MM.1S (cell line): ENCODE results near the gene FCRL2.
A peak's percentile ranks its signal among the peaks of the same experiment; 100 is the strongest.

Source experiments
- DNase-seq: peaks from one replicate; pipeline ENCODE4 v3.0.0-alpha.2; 2015
- H2AFZ ChIP-seq: fragments of 300-600 bp; sonication (generic); 2 replicates; pipeline ENCODE4 v1.6.0; 2016; ENCODE audit warnings: antibody characterized with exemption, low read length
- H3F3A ChIP-seq: fragments of 300-600 bp; sonication (generic); 2 replicates; pipeline ENCODE4 v1.6.1; 2016; ENCODE audit warnings: mild to moderate bottlenecking, antibody characterized with exemption, low read length, moderate library complexity, mixed read lengths; ENCODE audit not compliant: insufficient read depth
- H3K27ac ChIP-seq: fragments of 300-600 bp; sonication (generic); 2 replicates; pipeline ENCODE4 v1.5.1; 2016; ENCODE audit warnings: mild to moderate bottlenecking, low read length
- H3K27me3 ChIP-seq: fragments of 300-600 bp; sonication (generic); replicated peaks from 2 replicates; pipeline ENCODE4 v1.6.0; 2016; ENCODE audit warnings: low read length; ENCODE audit not compliant: insufficient read depth
- H3K36me3 ChIP-seq: fragments of 300-600 bp; sonication (generic); replicated peaks from 2 replicates; pipeline ENCODE4 v1.6.1; 2016; ENCODE audit warnings: mild to moderate bottlenecking, low read length, mixed read lengths; ENCODE audit not compliant: insufficient read depth
- H3K4me1 ChIP-seq: fragments of 300-600 bp; sonication (generic); 2 replicates; pipeline ENCODE4 v1.6.1; 2016; ENCODE audit warnings: low read length, mixed read lengths
- H3K4me2 ChIP-seq: fragments of 300-600 bp; sonication (generic); 2 replicates; pipeline ENCODE4 v1.6.0; 2016; ENCODE audit warnings: low read depth, low read length
- H3K4me3 ChIP-seq: fragments of 300-600 bp; sonication (generic); 2 replicates; pipeline ENCODE4 v1.5.1; 2016; ENCODE audit warnings: low read length, mixed read lengths
- H3K79me2 ChIP-seq: fragments of 300-600 bp; sonication (generic); 2 replicates; pipeline ENCODE4 v1.6.1; 2016; ENCODE audit warnings: mixed run types, low read length, mixed read lengths
- H3K9ac ChIP-seq: fragments of 300-600 bp; sonication (generic); 2 replicates; pipeline ENCODE4 v1.6.1; 2016; ENCODE audit warnings: low read length, mixed read lengths
- H3K9me2 ChIP-seq: fragments of 300-600 bp; sonication (generic); replicated peaks from 2 replicates; pipeline ENCODE4 v1.6.1; 2016; ENCODE audit warnings: mild to moderate bottlenecking, low read length, mixed read lengths; ENCODE audit not compliant: insufficient read depth
- H3K9me3 ChIP-seq: fragments of 300-600 bp; sonication (generic); replicated peaks from 2 replicates; pipeline ENCODE4 v1.6.1; 2016; ENCODE audit warnings: mild to moderate bottlenecking, low read length, mixed read lengths; ENCODE audit not compliant: insufficient read depth
- H4K20me1 ChIP-seq: fragments of 300-600 bp; sonication (generic); 2 replicates; pipeline ENCODE4 v1.6.1; 2016; ENCODE audit warnings: mild to moderate bottlenecking, low read length, moderate library complexity, mixed read lengths; ENCODE audit not compliant: insufficient read depth
- EZH2 ChIP-seq: fragments of 300-600 bp; sonication (generic); optimal IDR thresholded peaks from 2 replicates; pipeline ENCODE3; 2017; ENCODE audit warnings: low read depth, mild to moderate bottlenecking, antibody characterized with exemption, low read length, mixed read lengths
- EZH2phosphoT487 ChIP-seq: fragments of 300-600 bp; sonication (generic); IDR thresholded peaks from 2 replicates; pipeline ENCODE4 v1.6.1; 2018; ENCODE audit warnings: antibody characterized with exemption, low read length
- TF ChIP-seq, protein P1 (sequence below): fragments of 300-600 bp; sonication (generic); IDR thresholded peaks from 2 replicates; pipeline ENCODE4 v1.5.1; 2016; ENCODE audit warnings: antibody characterized with exemption, low read length, mixed read lengths

FCRL2 gene

DNA sequence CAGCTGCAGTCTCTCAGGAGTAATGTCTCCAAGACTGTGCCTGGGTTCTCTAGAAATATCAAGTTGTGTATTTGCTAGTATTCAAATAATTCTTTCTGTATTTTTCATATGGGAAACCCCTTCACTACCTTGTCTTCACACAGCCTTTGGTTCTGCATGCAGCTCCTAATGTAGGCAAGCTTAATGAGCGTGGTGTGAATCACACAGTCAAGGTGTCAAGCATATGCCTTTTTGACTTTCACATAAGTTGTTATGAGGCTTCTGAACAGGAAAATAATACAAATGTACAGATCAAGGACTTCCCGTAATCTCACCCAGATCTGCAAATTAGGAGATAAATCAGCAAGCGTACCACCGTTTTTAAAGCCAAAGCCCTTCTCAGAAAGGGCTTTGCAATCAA, 76.2 kb downstream of the FCRL2 start, which contains the start of gene FCRL3:
Gene FCRL3, minus strand, starts transcription at position 38 of the 400 bp plus-strand sequence. CDS start 280 bp downstream, outside the sequence.
- Histone ChIP-seq H3K9me2 (no peaks in the 10 kb centered on the region), H2AFZ (no peak within 1 kb of the TSS), H3K79me2 (no peaks in the 10 kb centered on the region), H3K9me3 (no peaks in the 10 kb centered on the region), H3K36me3 (no peaks in the 10 kb centered on the region), H3K4me3 (no peak within 1 kb of the TSS), H3K4me2 (no peak within 1 kb of the TSS), H3K4me1 (peaks cover 34% of the 10 kb centered on the region), H3F3A (no peaks in the 10 kb centered on the region), H3K27ac (no peak within 1 kb of the TSS), H3K9ac (no peak within 1 kb of the TSS), H3K27me3 (no peaks in the 10 kb centered on the region), H4K20me1 (no peaks in the 10 kb centered on the region)
- no peak for DNase-seq
- no peak for TF ChIP-seq EZH2phosphoT487
- no peak for TF ChIP-seq EZH2
- TF ChIP-seq, protein P1, sequence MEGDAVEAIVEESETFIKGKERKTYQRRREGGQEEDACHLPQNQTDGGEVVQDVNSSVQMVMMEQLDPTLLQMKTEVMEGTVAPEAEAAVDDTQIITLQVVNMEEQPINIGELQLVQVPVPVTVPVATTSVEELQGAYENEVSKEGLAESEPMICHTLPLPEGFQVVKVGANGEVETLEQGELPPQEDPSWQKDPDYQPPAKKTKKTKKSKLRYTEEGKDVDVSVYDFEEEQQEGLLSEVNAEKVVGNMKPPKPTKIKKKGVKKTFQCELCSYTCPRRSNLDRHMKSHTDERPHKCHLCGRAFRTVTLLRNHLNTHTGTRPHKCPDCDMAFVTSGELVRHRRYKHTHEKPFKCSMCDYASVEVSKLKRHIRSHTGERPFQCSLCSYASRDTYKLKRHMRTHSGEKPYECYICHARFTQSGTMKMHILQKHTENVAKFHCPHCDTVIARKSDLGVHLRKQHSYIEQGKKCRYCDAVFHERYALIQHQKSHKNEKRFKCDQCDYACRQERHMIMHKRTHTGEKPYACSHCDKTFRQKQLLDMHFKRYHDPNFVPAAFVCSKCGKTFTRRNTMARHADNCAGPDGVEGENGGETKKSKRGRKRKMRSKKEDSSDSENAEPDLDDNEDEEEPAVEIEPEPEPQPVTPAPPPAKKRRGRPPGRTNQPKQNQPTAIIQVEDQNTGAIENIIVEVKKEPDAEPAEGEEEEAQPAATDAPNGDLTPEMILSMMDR = no peak

DNA sequence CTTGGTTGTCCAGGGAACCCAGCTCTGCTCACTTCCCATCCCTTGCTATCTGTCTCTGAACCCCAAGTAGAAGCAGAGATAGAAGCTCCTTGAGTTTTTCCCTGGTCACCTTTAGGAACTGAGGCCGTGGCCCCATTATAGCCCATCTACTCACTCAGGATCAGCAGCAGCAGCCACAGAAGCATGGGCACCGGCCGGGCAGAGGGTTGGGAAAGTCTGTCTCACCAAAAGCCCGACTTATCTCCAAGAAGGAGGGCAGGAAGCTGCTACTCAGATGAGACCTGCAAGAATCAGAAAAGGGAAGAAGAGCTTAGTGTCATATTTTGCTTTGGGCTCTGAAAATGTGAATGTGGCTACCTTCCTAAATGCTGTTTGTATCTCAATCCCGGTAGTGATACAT, 76.6 kb downstream of the FCRL2 start:
- DNase-seq = no peak
- Histone ChIP-seq H3K79me2 (no peaks in the 10 kb centered on the region), H3K4me2 (no peak overlapping the region), H2AFZ (no peak overlapping the region), H3K27me3 (no peaks in the 10 kb centered on the region), H3K27ac (no peak overlapping the region), H4K20me1 (no peaks in the 10 kb centered on the region), H3F3A (no peaks in the 10 kb centered on the region), H3K9me2 (no peaks in the 10 kb centered on the region), H3K9me3 (no peaks in the 10 kb centered on the region), H3K9ac (no peak overlapping the region), H3K4me3 (no peak overlapping the region), H3K36me3 (no peaks in the 10 kb centered on the region), H3K4me1 (peaks cover 30% of the 10 kb centered on the region)
- TF ChIP-seq, protein P1 = no peak
- TF ChIP-seq EZH2phosphoT487 (no peak), EZH2 (no peak)

DNA sequence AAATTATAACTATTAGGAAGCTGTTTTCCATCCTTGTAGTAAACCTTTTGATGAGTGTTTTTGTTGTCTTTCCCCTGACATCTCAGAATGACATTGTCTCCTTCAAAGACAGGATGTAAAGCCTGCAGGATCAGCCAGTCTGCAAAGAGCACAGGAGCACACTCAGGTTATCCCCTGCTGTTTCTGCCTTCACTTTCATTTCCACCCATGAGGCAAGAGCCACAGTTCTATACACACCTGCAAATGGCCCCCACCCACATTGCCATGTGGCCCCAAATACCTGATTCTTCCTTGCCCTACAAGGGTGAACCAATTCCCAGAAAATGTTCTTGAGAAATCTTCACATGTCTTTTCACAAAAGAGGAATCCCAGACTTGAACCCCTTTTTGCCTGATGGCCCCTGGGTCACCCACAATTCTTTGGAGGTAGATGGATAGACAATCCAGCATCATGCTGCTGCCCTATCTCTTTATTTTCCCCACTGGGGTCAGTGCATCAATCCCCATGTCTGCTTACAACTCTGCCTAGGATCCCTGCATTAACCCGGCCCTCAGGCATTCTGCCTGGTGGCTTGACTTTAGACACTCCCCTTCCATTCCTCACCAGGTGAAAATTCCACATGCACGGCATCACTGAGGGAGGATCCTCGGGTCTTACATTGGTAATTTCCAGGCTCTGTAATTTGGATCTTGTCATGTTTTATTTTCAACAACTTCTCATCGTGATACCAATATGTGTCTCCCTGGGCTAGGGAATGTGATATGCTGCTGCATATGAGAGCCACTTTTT, 79.0 kb downstream of the FCRL2 start:
- peak overlapping the region; percentile 52 for H2AFZ ChIP-seq
- H3K9me2 ChIP-seq = no peaks in the 10 kb centered on the region
- TF ChIP-seq, protein P1 = no peak
- TF ChIP-seq EZH2phosphoT487 (no peak), EZH2 (no peak)
- H3K27me3 ChIP-seq = no peaks in the 10 kb centered on the region
- DNase-seq = peak; percentile 88
- peaks cover 18% of the 10 kb centered on the region for H3K4me1 ChIP-seq
- no peaks in the 10 kb centered on the region for H3K79me2 ChIP-seq
- H3K27ac ChIP-seq = no peak overlapping the region; the same call in 1 of the 2 replicates
- H3K4me3 ChIP-seq = no peak overlapping the region
- no peaks in the 10 kb centered on the region for H3K36me3 ChIP-seq
- no peaks in the 10 kb centered on the region for H3F3A ChIP-seq
- no peak overlapping the region for H3K9ac ChIP-seq
- no peaks in the 10 kb centered on the region for H3K9me3 ChIP-seq
- H3K4me2 ChIP-seq = peak overlapping the region; percentile 24
- H4K20me1 ChIP-seq = no peaks in the 10 kb centered on the region
